Activated naive CD4-positive, alpha-beta T cell (primary cell): ENCODE results near the gene RPL36A.

Experiments
- DNase-seq, 4 experiments: peaks; one replicate each; lab custom pipeline; 2025; lab: John Stamatoyannopoulos, UW

RPL36A gene

GRCh38 chrX:101442085-101442484 lies 51.3 kb downstream of the RPL36A start:
- no peak for DNase-seq
